Heart right ventricle (tissue), 16 donors: ENCODE data around the gene LENEP. TPM values are rescaled to one million over a fixed set of nuclear protein-coding genes. Genes with fewer than 3 reads are reported as not detected.

Experiments used
- ATAC-seq, 8 donors: fragments of 200-7000 bp; cut with Tn5 transposase; one replicate each; pipeline ENCODE4 v1.9.1; 2020; ENCODE audit warnings: mild to moderate bottlenecking in 8 of 8, moderate library complexity in 8 of 8, moderate number of reproducible peaks in 1 of 8
- DNase-seq, 2 donors: peaks; one replicate each; pipeline ENCODE4 v3.0.0-alpha.2; 2020
- H3K27ac ChIP-seq, 10 donors: fragments of 200-600 bp; sonication (generic) in 2 of 10; one replicate each; pipeline versions ENCODE4 v1.5.0 to v1.8.0; 2020 to 2022; ENCODE audit warnings: mild to moderate bottlenecking in 3 of 10
- H3K27me3 ChIP-seq, 7 donors: fragments of 200-600 bp; one replicate each; pipeline ENCODE4 v1.8.0; 2021 to 2022; ENCODE audit warnings: mild to moderate bottlenecking in 2 of 7
- H3K36me3 ChIP-seq, 9 donors: fragments of 200-600 bp; sonication (generic) in 1 of 9; one replicate each; pipeline versions ENCODE4 v1.5.0 to v1.8.0; 2020 to 2022; ENCODE audit warnings: mild to moderate bottlenecking in 2 of 9
- H3K4me1 ChIP-seq, 9 donors: fragments of 200-600 bp; sonication (generic) in 1 of 9; one replicate each; pipeline versions ENCODE4 v1.5.0 to v1.8.0; 2020 to 2022; ENCODE audit warnings: mild to moderate bottlenecking in 4 of 9
- H3K4me3 ChIP-seq, 10 donors: fragments of 200-600 bp; sonication (generic) in 2 of 10; one replicate each; pipeline versions ENCODE4 v1.5.0 to v1.8.0; 2020 to 2022; ENCODE audit warnings: mild to moderate bottlenecking in 7 of 10, moderate library complexity in 2 of 10
- H3K9me3 ChIP-seq, 11 donors: fragments of 200-600 bp in 10 of 11; sonication (generic) in 2 of 11; one replicate each; pipeline versions ENCODE4 v1.5.0 to v1.8.0; 2013 to 2022; ENCODE audit warnings: mild to moderate bottlenecking in 2 of 11, control low read depth in 1 of 11, moderate library complexity in 1 of 11
- CTCF ChIP-seq, 9 donors: fragments of 200-600 bp; sonication (generic) in 2 of 9; IDR thresholded peaks; one replicate each; pipeline versions ENCODE4 v1.5.0 to v1.8.0; 2021 to 2022; ENCODE audit warnings: antibody characterized with exemption in 9 of 9, mild to moderate bottlenecking in 5 of 9, moderate library complexity in 1 of 9
- WGBS, 2 donors: extraction: QIAGEN DNeasy Blood & Tissue Kit; methylation state at CpG; one replicate each; pipeline ENCODE4 v1.1.7; 2013; ENCODE audit warnings: inconsistent platforms in 1 of 2; 5-methylcytosine and 5-hydroxymethylcytosine counted together
- intact Hi-C, 10 donors: fragments of 100-400 bp; cut with DNase I; formaldehyde crosslinking; loops; one replicate each; pipeline versions ENCODE4 v1.11.1 to v1.14.2; 2022
- polyA plus RNA-seq, 2 donors: library from polyadenylated mRNA; stranded (reverse); fragments of 200-250 nt; gene quantifications; one replicate each; pipeline ENCODE4 v1.2.3, GENCODE V29; 2013
- total RNA-seq, 10 donors: library from RNA; stranded (reverse); fragmentation: NEBNext Ultra II Directional in 3 of 10; extraction: Animal tissue kit (Norgen Biotek cat#: 25700) in 3 of 10; gene quantifications; one replicate each; pipeline versions ENCODE4 v1.2.1 to v1.2.4, GENCODE V29; 2021 to 2023
- donor health status: Arrhythmogenic right ventricular cardiomyopathy.
- donor health status: ischemic (EF 13 %, LVEDD 7.1; RV severe dilation, severe dysfunction).
- donor health status: healthy with polysubstance abuse.
- donor health status: DM: no; HTN: yes; CAD: no.
- donor health status: DM: no; HTN: no; CAD: no.
- donor health status: ischemic (EF 25% LVEDD 6.9; RV normal size, moderate dysfunction).
- donor health status: ischemic (EF 25% LVEDD 5.7; RV mildly dilated, moderate dysfunction).
- donor health status: healthy.
- donor health status: DM: yes; HTN: yes; CAD: no.
- donor health status: Ischemic cardiomyopathy.
- donor health status: ischemic (EF 35%, LVEDD 5.7; RV mildly dilated, moderate dysfunction).
- donor health status: nonischemic (EF 11% LVEDD 7.7; RV severe dilation, severe dysfunction).
- donor health status: DM: yes; HTN: yes; CAD: no.
- donor health status: PGD.
- donor health status: ischemic (EF 29% LVEDD 5.4; RV normal size, mild dysfunction).
- donor health status: nonischemic (EF 23%, LVEDD 6.1; RV moderate dilation, normal function).

The LENEP gene
- total and polyA plus RNA-seq, 12 donors: not detected

DNA sequence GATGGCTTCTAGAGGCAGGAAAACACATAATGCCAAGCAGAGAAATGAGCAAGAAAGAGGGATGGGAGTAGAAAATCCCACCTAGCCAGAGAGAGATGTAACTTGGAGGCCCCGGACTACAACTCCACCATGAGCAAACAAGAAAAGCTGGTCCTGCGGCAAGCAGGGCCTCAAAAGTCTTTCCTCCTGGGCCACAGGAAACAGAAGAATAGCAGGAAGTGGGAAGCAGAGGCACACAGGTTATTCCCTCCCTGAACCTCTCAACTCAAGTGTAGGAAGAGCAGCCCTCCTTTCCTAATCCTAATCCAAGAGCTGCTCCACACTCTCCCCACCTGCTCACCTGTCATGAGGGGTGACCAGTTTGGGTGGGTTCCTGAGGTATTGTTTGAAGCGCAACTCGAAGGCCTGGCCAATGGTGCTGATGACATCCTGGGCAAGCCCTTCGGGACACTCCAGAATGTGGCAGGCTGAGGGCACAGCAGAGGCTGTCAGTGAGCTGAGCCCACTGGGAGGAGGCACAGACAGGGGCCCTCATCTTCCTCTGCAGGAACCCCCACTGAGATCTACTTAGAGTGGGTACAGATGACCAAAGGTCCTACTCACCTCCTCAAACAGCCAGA is 25.9 kb upstream of the LENEP start:
- WGBS, 2 donors: 65 to 75% methylated on average over 5 of the region's 5 CpGs
- Histone ChIP-seq H3K27me3 (no peaks in the 10 kb centered on the region), H3K9me3 (no peaks in the 10 kb centered on the region), H3K4me3 (peak overlapping the region in 2 of 10 donors; percentile 2 to 11), H3K27ac (peak overlapping the region; percentile 42 to 100 (median 82)), H3K4me1 (peaks cover 28 to 70% (median 67%) of the 10 kb centered on the region in 9 donors), H3K36me3 (peaks cover 0 to 69% (median 49%) of the 10 kb centered on the region in 9 donors)
- DNase-seq: no peak
- intact Hi-C loops: loop anchor here in 1 of 10 donors (5.0 kb wide), 1 partner anchor 50 kb away; no protein-coding TSS in a partner anchor
- TF ChIP-seq CTCF (IDR thresholded peaks at IDR 0.05): no peak
- ATAC-seq: no peak

DNA sequence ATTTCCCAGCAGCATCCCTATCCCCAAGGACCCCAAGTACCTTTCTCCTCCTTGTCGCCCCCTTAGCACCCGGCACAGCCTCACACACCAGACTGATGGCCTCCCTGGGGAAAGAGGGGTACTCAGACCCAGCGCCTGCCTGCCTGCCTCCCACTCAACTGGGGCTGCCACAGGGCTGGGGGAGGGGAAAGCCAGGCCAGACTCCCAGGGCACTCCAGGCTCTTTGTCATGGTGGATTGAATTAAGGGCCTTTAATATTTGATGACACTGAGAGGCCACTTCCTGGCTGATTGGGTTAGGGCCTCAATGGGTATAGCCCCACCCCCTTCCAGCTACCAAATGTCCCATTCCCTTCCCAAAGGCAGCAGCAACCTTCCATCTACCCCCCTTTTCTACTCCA is 24.7 kb upstream of the LENEP start:
- intact Hi-C loops: loop anchor here in 1 of 10 donors (5.0 kb wide), 1 partner anchor 49 kb away; no protein-coding TSS in a partner anchor

GRCh38 chr1:154969246-154969645 is 24.1 kb upstream of the LENEP start:
- no peak for TF ChIP-seq CTCF (IDR thresholded peaks at IDR 0.05)
- Histone ChIP-seq H3K27ac (peak overlapping the region in 9 of 10 donors; percentile 8 to 100 (median 96)), H3K9me3 (no peaks in the 10 kb centered on the region), H3K36me3 (peaks cover 0 to 52% (median 40%) of the 10 kb centered on the region in 9 donors), H3K4me3 (peak overlapping the region in 7 of 10 donors; percentile 34 to 89 (median 57)), H3K27me3 (no peaks in the 10 kb centered on the region), H3K4me1 (peaks cover 28 to 72% (median 69%) of the 10 kb centered on the region in 9 donors)
- 58 to 59% methylated on average over 5 of the region's 5 CpGs for WGBS, 2 donors
- ATAC-seq (no peak), DNase-seq (no peak)
- intact Hi-C loops: loop anchor here in 1 of 10 donors (5.0 kb wide), 1 partner anchor 48 kb away; no protein-coding TSS in a partner anchor

More for the DNA sequence above, 24.7 kb upstream of the LENEP start:
- ATAC-seq: no peak
- Histone ChIP-seq H3K4me1 (peaks cover 28 to 72% (median 69%) of the 10 kb centered on the region in 9 donors), H3K9me3 (no peaks in the 10 kb centered on the region), H3K27ac (peak overlapping the region in 9 of 10 donors; percentile 8 to 100 (median 96)), H3K4me3 (peak overlapping the region in 2 of 10 donors; percentile 70 to 89), H3K36me3 (peaks cover 0 to 57% (median 40%) of the 10 kb centered on the region in 9 donors), H3K27me3 (no peaks in the 10 kb centered on the region)
- WGBS, 2 donors: 82 to 87% methylated on average over 3 of the region's 3 CpGs
- TF ChIP-seq CTCF (IDR thresholded peaks at IDR 0.05): no peak
- no peak for DNase-seq

DNA sequence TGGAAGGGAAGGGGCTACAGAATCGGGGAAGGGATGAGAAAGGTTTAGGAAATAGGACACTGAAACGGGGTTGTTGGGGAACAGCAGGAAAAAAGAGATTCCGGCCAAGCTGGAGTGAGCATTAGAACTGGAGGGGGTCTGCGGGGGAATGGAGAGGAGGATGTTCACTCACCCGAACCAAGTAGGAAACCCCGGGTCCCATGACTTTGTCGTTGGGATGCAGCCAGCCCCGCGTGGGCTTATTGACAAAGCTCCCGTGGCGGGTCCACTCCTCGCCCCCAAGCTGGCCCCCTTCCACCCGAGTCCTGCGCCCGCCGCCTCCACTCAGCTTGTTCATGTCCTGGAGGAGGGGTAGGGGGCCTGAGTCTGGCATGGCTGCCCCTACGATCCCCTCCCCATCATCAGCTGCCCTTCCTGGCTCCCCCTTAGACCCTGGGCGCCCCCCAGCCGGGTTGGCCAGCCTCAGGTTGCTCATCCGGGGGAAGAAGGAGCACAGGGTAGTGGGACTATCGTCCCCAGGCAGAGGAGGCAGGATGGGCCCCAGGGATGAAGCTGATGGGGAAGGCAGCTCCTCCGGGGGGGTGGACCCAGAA is 23.4 kb upstream of the LENEP start:
- H3K9me3 ChIP-seq: no peaks in the 10 kb centered on the region
- no peaks in the 10 kb centered on the region for H3K27me3 ChIP-seq
- no peak for TF ChIP-seq CTCF (IDR thresholded peaks at IDR 0.05)
- ATAC-seq (no peak), DNase-seq (peak in 1 of 2 donors; percentile 32)
- H3K4me1 ChIP-seq: peaks cover 28 to 72% (median 69%) of the 10 kb centered on the region in 9 donors
- 20 to 30% methylated on average over 22 of the region's 22 CpGs for WGBS, 2 donors
- H3K4me3 ChIP-seq: peak overlapping the region; percentile 4 to 89 (median 54)
- H3K36me3 ChIP-seq: peaks cover 0 to 45% (median 34%) of the 10 kb centered on the region in 9 donors
- peak overlapping the region; percentile 89 to 100 (median 96) for H3K27ac ChIP-seq
- intact Hi-C loops: loop anchor here in 5 of 10 donors (5.0 to 10.0 kb wide), 4 partner anchors 47 to 92 kb away; partner anchors contain the start of genes ADAM15 (in 2 of the 5) and EFNA4 (in 2 of the 5)
